HCT116 (cell line): ENCODE results near the gene EPS15. TPM values are rescaled to one million over a fixed set of nuclear protein-coding genes. Genes with fewer than 3 reads are reported as not detected.
"Not testable (repeated sequence)": the region's sequence is repeated elsewhere in the genome, so short reads cannot be mapped to it uniquely, and the experiment has no call there.

Experiments
- ATAC-seq: fragments of 200-7000 bp; cut with Tn5 transposase; 2 replicates; pipeline ENCODE4 v1.9.1; 2020; ENCODE audit warnings: mild to moderate bottlenecking, moderate library complexity
- BruUV-seq: library from RNA; stranded (reverse); fragments of 400-500 nt; replicated peaks from 2 replicates; lab custom pipeline; 2021; lab: Mats Ljungman, UMichigan
- CTCF ChIA-PET: fragments of 300-600 bp; sonication (Branson Sonifier 250); formaldehyde crosslinking; loops from one replicate; lab custom pipeline; 2021; ENCODE audit warnings: antibody characterized with exemption; lab: Charles Lee
- POLR2A ChIA-PET: fragments of 300-600, 350-600 bp; sonication (Branson Sonifier 250); formaldehyde crosslinking; loops from one replicate; lab custom pipeline; 2021; ENCODE audit warnings: antibody characterized with exemption; lab: Charles Lee
- RAD21 ChIA-PET, 2 experiments: fragments of 300-600 bp; sonication (Branson Sonifier 250); formaldehyde crosslinking; loops; one replicate each; lab custom pipeline; 2023; ENCODE audit warnings: low total read pairs in 2 of 2; ENCODE audit not compliant: uncharacterized antibody in 2 of 2, unreplicated experiment in 2 of 2, low non-redundant PET in 1 of 2; lab: Charles Lee
- DNase-seq: peaks from one replicate; pipeline ENCODE4 v3.0.0-alpha.2; 2010; ENCODE audit warnings: low read depth, low spot score
- H2AFZ ChIP-seq: fragments of 200-600 bp; shearing (Covaris generic), sonication (generic); 2 replicates; pipeline ENCODE4 v1.6.1; 2017; ENCODE audit warnings: low read depth, mixed run types, mixed read lengths, antibody characterized with exemption, low read length; ENCODE audit not compliant: poor library complexity, severe bottlenecking
- H3K27ac ChIP-seq: 2 replicates; pipeline ENCODE4 v1.5.1; 2012; ENCODE audit warnings: low read depth, low read length
- H3K27me3 ChIP-seq: fragments of 200-600 bp; sonication (generic); 2 replicates; pipeline ENCODE4 v1.6.1; 2016; ENCODE audit warnings: mixed run types, low read length, mixed read lengths; ENCODE audit not compliant: insufficient read depth
- H3K36me3 ChIP-seq, 2 experiments: fragments of 200-500 bp in 1 of 2; fragments of 200-600 bp in 1 of 2; sonication (Bioruptor generic) in 1 of 2; sonication (generic) in 1 of 2; 2 replicates each; pipeline versions ENCODE4 v1.5.1 to v1.6.1; 2014 to 2016; ENCODE audit warnings: low read length in 2 of 2, inconsistent platforms in 1 of 2, mixed read lengths in 1 of 2, mixed run types in 1 of 2; ENCODE audit not compliant: insufficient read depth in 2 of 2, control insufficient read depth in 1 of 2
- H3K4me1 ChIP-seq, 2 experiments: fragments of 200-600 bp in 1 of 2; sonication (generic) in 1 of 2; 2 replicates each; pipeline versions ENCODE4 v1.5.1 to v1.6.1; 2012 to 2017; ENCODE audit warnings: low read length in 2 of 2, inconsistent platforms in 1 of 2, mild to moderate bottlenecking in 1 of 2, mixed read lengths in 1 of 2, mixed run types in 1 of 2, moderate library complexity in 1 of 2; ENCODE audit not compliant: insufficient read depth in 2 of 2, control insufficient read depth in 1 of 2
- H3K4me2 ChIP-seq: fragments of 200-600 bp; sonication (generic); 2 replicates; pipeline ENCODE4 v1.6.1; 2017; ENCODE audit warnings: mixed run types, low read length, mixed read lengths
- H3K4me3 ChIP-seq, 2 experiments: fragments of 200-600 bp in 1 of 2; sonication (generic) in 1 of 2; replicated peaks in 1 of 2; 2 replicates each; pipeline ENCODE4 v1.5.1; 2011 to 2016; ENCODE audit warnings: low read length in 2 of 2, control low read depth in 1 of 2, low read depth in 1 of 2, mild to moderate bottlenecking in 1 of 2, mixed read lengths in 1 of 2, mixed run types in 1 of 2
- H3K79me2 ChIP-seq: fragments of 200-600 bp; sonication (generic); 2 replicates; pipeline ENCODE4 v1.6.1; 2017; ENCODE audit warnings: mild to moderate bottlenecking, mixed run types, low read length, moderate library complexity, mixed read lengths; ENCODE audit not compliant: insufficient read depth
- H3K9ac ChIP-seq: fragments of 200-600 bp; sonication (generic); 2 replicates; pipeline ENCODE4 v1.6.1; 2016; ENCODE audit warnings: low read length, mixed read lengths
- H3K9me2 ChIP-seq: fragments of 200-600 bp; sonication (generic), shearing (Covaris generic); 2 replicates; pipeline ENCODE4 v1.6.1; 2017; ENCODE audit warnings: mixed run types, mild to moderate bottlenecking, moderate library complexity; ENCODE audit not compliant: insufficient read depth
- H3K9me3 ChIP-seq, 2 experiments: fragments of 200-500 bp in 1 of 2; fragments of 200-600 bp in 1 of 2; sonication (Bioruptor generic) in 1 of 2; sonication (generic) in 1 of 2; 2 replicates each; pipeline ENCODE4 v1.6.1; 2014 to 2017; ENCODE audit warnings: low read length in 2 of 2, mixed read lengths in 2 of 2, inconsistent platforms in 1 of 2, low read depth in 1 of 2, mild to moderate bottlenecking in 1 of 2, mixed run types in 1 of 2, moderate library complexity in 1 of 2; ENCODE audit not compliant: control insufficient read depth in 1 of 2, insufficient read depth in 1 of 2
- H4K20me1 ChIP-seq: fragments of 200-600 bp; sonication (generic), shearing (Covaris generic); 2 replicates; pipeline ENCODE4 v1.6.1; 2017; ENCODE audit warnings: mixed run types, mild to moderate bottlenecking, moderate library complexity; ENCODE audit not compliant: insufficient read depth
- ATF3 ChIP-seq: IDR thresholded peaks from 2 replicates; pipeline ENCODE4 v1.6.1; 2012
- CBX3 ChIP-seq: IDR thresholded peaks from 2 replicates; pipeline ENCODE4 v1.6.1; 2012; ENCODE audit warnings: low read depth
- EGR1 ChIP-seq: IDR thresholded peaks from 2 replicates; pipeline ENCODE4 v1.6.1; 2012; ENCODE audit warnings: low read depth
- ELF1 ChIP-seq: IDR thresholded peaks from 2 replicates; pipeline ENCODE4 v1.6.1; 2012; ENCODE audit warnings: low read depth, borderline replicate concordance
- EZH2phosphoT487 ChIP-seq: fragments of 200-600 bp; IDR thresholded peaks from 2 replicates; pipeline ENCODE4 v1.6.1; 2018; ENCODE audit warnings: antibody characterized with exemption, borderline replicate concordance
- FOSL1 ChIP-seq: IDR thresholded peaks from 2 replicates; pipeline ENCODE4 v1.6.1; 2012; ENCODE audit warnings: low read depth
- JUND ChIP-seq: IDR thresholded peaks from 2 replicates; pipeline ENCODE4 v1.6.1; 2012
- POLR2A ChIP-seq: IDR thresholded peaks from 2 replicates; pipeline ENCODE4 v1.7.0; 2011; ENCODE audit warnings: borderline replicate concordance; ENCODE audit not compliant: insufficient read depth, insufficient read length; ENCODE audit errors: extremely low read depth
- POLR2AphosphoS5 ChIP-seq: IDR thresholded peaks from 2 replicates; pipeline ENCODE4 v1.6.1; 2011; ENCODE audit warnings: mild to moderate bottlenecking, low read depth, low read length, moderate library complexity
- RAD21 ChIP-seq: IDR thresholded peaks from 2 replicates; pipeline ENCODE4 v1.6.1; 2012; ENCODE audit warnings: low read depth, mild to moderate bottlenecking
- SIN3A ChIP-seq: IDR thresholded peaks from 2 replicates; pipeline ENCODE4 v1.6.1; 2012; ENCODE audit warnings: low read depth
- SP1 ChIP-seq: IDR thresholded peaks from 2 replicates; pipeline ENCODE4 v1.6.1; 2012; ENCODE audit warnings: low read depth
- SRF ChIP-seq: IDR thresholded peaks from 2 replicates; pipeline ENCODE4 v1.6.1; 2012; ENCODE audit warnings: low read depth
- TCF7L2 ChIP-seq: IDR thresholded peaks from 2 replicates; pipeline ENCODE4 v1.7.0; 2011; ENCODE audit warnings: borderline replicate concordance, inconsistent platforms; ENCODE audit not compliant: insufficient read depth, insufficient read length; ENCODE audit errors: extremely low read depth
- ZNF274 ChIP-seq: fragments of 200-500 bp; sonication (Bioruptor generic); IDR thresholded peaks from 2 replicates; pipeline ENCODE4 v1.6.1; 2014; ENCODE audit warnings: mild to moderate bottlenecking, low read depth, low read length, inconsistent platforms
- intact Hi-C: fragments of 100-400 bp; cut with micrococcal nuclease; formaldehyde crosslinking; loops from 2 replicates; pipeline ENCODE4 v1.10.0; 2022
- total RNA-seq: library from RNA; stranded (reverse); gene quantifications from one replicate; pipeline ENCODE4 v1.2.1, GENCODE V29; 2021; ENCODE audit not compliant: unreplicated experiment
- TF ChIP-seq, protein P1 (sequence below), 3 experiments: fragments of 200-600 bp in 1 of 3; sonication (generic) in 1 of 3; IDR thresholded peaks in 2 of 3; conservative IDR thresholded peaks in 1 of 3; 2 replicates each; pipeline ENCODE4 v1.5.1; 2012 to 2017; ENCODE audit warnings: low read depth in 2 of 3, low read length in 2 of 3, antibody characterized with exemption in 1 of 3, borderline replicate concordance in 1 of 3, control low read depth in 1 of 3, mild to moderate bottlenecking in 1 of 3, mixed read lengths in 1 of 3, mixed run types in 1 of 3, moderate library complexity in 1 of 3; ENCODE audit not compliant: insufficient read depth in 1 of 3
- TF ChIP-seq, protein P2 (sequence below): IDR thresholded peaks from 2 replicates; pipeline ENCODE4 v1.6.1; 2011; ENCODE audit warnings: mild to moderate bottlenecking, low read length, moderate library complexity; ENCODE audit not compliant: insufficient replicate concordance; ENCODE audit errors: extremely low read depth

EPS15 gene
- total RNA-seq, 1 experiment from 2014 or later: 41.2 TPM

- TF ChIP-seq, protein P1, sequence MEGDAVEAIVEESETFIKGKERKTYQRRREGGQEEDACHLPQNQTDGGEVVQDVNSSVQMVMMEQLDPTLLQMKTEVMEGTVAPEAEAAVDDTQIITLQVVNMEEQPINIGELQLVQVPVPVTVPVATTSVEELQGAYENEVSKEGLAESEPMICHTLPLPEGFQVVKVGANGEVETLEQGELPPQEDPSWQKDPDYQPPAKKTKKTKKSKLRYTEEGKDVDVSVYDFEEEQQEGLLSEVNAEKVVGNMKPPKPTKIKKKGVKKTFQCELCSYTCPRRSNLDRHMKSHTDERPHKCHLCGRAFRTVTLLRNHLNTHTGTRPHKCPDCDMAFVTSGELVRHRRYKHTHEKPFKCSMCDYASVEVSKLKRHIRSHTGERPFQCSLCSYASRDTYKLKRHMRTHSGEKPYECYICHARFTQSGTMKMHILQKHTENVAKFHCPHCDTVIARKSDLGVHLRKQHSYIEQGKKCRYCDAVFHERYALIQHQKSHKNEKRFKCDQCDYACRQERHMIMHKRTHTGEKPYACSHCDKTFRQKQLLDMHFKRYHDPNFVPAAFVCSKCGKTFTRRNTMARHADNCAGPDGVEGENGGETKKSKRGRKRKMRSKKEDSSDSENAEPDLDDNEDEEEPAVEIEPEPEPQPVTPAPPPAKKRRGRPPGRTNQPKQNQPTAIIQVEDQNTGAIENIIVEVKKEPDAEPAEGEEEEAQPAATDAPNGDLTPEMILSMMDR (IDR thresholded peaks at IDR 0.05 in 2 of 3, conservative IDR thresholded peaks at IDR 0.05 in 1 of 3; ENCODE audit: borderline replicate concordance in 1 of 3, insufficient read depth in 1 of 3, low read depth in 2 of 3, low read length in 2 of 3): no peak
Observed at GRCh38 chr1:51463561-51463960, 55.5 kb downstream of the EPS15 start (continued).

GRCh38 chr1:51462289-51462688, 56.8 kb downstream of the EPS15 start:
- BruUV-seq, H3K4me1 ChIP-seq, H2AFZ ChIP-seq, H3K4me3 ChIP-seq, H3K27ac ChIP-seq, H3K4me2 ChIP-seq, ATAC-seq, DNase-seq, POLR2A ChIA-PET, CTCF ChIA-PET, H3K9me2 ChIP-seq, H3K36me3 ChIP-seq, intact Hi-C loops, RAD21 ChIA-PET, H4K20me1 ChIP-seq, H3K9ac ChIP-seq, H3K27me3 ChIP-seq, H3K9me3 ChIP-seq, H3K79me2 ChIP-seq: not testable (repeated sequence)

GRCh38 chr1:51454554-51454953, 64.5 kb downstream of the EPS15 start:
- H3K36me3 ChIP-seq: 0 out of 4 replicates have a peak, but pooled peaks cover 0 to 2% of the 10 kb centered on the region in 2 experiments
- H3K27me3 ChIP-seq: no peaks in the 10 kb centered on the region
- intact Hi-C loops: no loop called here
- no peaks in the 10 kb centered on the region for H3K4me1 ChIP-seq
- no peak overlapping the region for H3K27ac ChIP-seq
- no peak overlapping the region for H2AFZ ChIP-seq
- H3K9ac ChIP-seq: no peak overlapping the region
- BruUV-seq: no TSS peak
- H3K9me3 ChIP-seq: no peaks in the 10 kb centered on the region
- H3K4me3 ChIP-seq: no peak overlapping the region
- no peaks in the 10 kb centered on the region for H3K9me2 ChIP-seq
- ChIA-PET CTCF (no interaction called here), RAD21 (no interaction called here), POLR2A (no interaction called here)
- DNase-seq (no peak), ATAC-seq (no peak)
- H4K20me1 ChIP-seq: no peaks in the 10 kb centered on the region
- H3K79me2 ChIP-seq: no peaks in the 10 kb centered on the region
- H3K4me2 ChIP-seq: no peak overlapping the region
- TF ChIP-seq TCF7L2 (no peak), ATF3 (no peak), ZNF274 (no peak), SRF (no peak), FOSL1 (no peak), EZH2phosphoT487 (no peak), RAD21 (no peak), SP1 (no peak), JUND (no peak), SIN3A (no peak), EGR1 (no peak), POLR2AphosphoS5 (no peak), CBX3 (no peak), ELF1 (no peak), POLR2A (no peak)
- TF ChIP-seq, protein P2, sequence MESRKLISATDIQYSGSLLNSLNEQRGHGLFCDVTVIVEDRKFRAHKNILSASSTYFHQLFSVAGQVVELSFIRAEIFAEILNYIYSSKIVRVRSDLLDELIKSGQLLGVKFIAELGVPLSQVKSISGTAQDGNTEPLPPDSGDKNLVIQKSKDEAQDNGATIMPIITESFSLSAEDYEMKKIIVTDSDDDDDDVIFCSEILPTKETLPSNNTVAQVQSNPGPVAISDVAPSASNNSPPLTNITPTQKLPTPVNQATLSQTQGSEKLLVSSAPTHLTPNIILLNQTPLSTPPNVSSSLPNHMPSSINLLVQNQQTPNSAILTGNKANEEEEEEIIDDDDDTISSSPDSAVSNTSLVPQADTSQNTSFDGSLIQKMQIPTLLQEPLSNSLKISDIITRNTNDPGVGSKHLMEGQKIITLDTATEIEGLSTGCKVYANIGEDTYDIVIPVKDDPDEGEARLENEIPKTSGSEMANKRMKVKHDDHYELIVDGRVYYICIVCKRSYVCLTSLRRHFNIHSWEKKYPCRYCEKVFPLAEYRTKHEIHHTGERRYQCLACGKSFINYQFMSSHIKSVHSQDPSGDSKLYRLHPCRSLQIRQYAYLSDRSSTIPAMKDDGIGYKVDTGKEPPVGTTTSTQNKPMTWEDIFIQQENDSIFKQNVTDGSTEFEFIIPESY: no peak
